GM21381 (cell line): ENCODE data around the gene SNX13.

Source experiments
- ATAC-seq: cut with Tn5 transposase; IDR thresholded peaks from one replicate; pipeline ENCODE4 v1.9.1; 2021; ENCODE audit warnings: mild to moderate bottlenecking, moderate library complexity; ENCODE audit not compliant: unreplicated experiment

Gene SNX13

DNA sequence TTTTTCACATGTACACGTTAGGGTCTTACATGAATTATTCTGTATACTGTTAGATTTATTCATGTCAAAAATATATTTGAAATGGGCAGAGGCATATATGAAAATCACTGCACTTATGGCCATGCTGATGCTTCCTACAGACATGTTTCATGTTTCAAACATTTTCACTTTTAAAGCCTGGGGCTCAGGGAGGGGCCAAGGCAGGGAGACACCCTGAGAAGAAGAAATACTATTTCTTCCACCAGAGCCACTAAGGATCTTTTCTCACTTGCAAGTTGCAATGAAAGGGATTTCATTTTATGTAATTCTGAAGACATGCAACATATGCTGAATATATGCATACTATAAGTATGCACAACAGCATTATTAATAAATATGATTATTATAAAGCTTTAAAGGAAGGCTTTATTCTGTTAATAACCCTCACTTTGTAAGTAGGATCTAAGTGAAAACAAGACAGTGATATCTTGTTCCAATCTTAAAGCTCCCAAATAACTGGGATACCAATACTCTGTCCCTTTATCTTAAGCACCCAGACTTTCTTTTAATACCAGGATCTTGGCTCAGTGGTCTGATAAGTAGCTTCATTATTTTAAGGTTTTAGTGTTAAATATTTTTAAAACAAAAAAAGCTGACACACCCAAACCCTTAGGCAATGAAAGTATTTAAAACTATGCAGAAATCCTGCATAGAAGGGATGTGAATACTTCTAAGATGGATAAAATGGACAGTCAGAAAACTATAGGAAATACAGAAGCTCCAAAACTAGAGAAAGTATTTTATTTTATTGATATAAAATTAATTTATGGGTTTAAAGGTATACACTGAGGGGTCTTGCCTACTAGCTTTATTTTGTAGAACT, 148.0 kb downstream of the SNX13 start:
- ATAC-seq = no peak

DNA sequence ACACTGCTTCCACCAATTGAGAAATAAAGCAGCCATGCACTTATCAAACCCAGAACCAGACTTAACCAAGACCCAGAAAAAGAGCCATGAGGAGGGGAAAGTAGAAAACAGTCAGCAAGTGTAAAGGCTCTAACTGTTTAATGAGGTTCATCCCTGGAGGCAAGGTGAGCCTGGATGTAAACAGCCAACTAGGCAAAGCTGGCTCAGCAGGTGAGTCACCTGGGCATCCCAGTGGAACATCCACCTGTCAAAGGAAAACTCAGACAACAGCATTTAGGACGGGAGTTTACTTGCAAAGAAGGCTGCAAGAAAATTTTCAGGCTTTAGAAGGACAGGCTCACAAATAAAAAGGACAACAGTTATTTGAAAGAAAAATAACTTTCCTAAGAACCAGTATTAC, 153.0 kb downstream of the SNX13 start:
- ATAC-seq = no peak

- ATAC-seq = no peak
Observed at GRCh38 chr7:17786314-17786852, 153.9 kb downstream of the SNX13 start.

DNA sequence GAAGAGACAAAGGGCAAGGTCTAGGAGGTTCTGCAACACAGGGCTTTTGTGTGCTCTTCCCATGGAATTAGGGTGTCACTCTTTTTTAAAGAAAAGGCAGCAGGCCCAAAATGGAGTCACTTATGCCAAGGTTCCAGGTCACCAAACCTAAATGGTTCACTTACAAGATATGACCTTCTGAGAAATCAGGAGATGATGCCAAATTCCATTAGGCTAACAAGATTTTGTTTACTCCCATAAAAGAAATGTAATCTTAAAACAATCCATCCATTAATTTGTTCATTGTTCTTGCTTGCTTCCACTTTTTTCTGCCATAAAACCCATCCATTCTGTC, 158.1 kb downstream of the SNX13 start:
- no peak for ATAC-seq

GRCh38 chr7:17781491-17782215, 158.6 kb downstream of the SNX13 start:
- ATAC-seq = no peak

DNA sequence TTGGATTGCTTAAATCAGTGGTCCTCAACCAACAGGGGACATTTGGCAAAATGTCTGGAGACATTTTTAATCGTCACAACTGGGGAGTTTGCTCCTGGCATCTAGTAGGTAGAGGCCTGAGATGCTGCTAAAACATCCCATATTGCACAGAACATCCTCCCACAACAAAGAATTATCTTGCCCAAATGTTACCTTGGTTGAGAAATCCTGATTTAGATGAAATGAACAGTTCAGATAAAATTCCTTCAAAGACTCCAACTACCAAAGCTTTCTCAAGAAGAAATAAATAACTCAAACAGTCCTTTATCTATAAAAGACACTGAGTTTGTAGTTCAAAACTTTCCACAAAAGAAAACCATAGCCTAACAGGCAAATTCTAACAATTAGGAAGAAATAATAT, 160.9 kb downstream of the SNX13 start:
- ATAC-seq = no peak

DNA sequence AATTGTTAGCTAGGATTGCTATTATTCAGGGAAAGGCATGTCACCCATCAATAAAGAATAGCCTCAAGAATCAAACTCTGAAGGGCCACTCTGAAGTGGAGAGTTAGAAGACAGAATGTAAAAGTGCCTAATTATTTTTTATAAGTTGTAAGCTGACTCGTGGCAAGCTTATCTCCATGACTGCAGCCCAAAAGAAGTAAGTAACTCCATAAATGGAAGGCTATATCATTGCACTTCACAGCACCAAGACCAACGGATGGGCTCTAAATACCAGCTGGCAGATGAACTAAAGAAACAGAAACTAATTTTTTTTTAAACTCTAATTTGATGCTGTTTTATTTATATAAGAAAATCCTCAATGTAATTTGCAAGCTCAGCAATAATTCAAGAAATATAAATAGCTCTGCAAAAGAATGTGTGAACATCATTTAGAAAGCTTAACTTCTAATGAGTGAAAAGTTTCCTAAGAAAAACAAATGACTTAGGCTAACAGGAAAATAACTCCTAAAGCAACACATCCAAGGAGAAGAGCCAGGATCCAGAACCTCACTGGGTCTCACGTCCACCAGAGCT, 165.5 kb downstream of the SNX13 start:
- no peak for ATAC-seq

- no peak for ATAC-seq
Observed at GRCh38 chr7:17774248-17774647, 166.0 kb downstream of the SNX13 start.

- no peak for ATAC-seq
Observed at GRCh38 chr7:17773289-17773626, 167.0 kb downstream of the SNX13 start.

GRCh38 chr7:17772581-17773288, 167.6 kb downstream of the SNX13 start:
- ATAC-seq = no peak

DNA sequence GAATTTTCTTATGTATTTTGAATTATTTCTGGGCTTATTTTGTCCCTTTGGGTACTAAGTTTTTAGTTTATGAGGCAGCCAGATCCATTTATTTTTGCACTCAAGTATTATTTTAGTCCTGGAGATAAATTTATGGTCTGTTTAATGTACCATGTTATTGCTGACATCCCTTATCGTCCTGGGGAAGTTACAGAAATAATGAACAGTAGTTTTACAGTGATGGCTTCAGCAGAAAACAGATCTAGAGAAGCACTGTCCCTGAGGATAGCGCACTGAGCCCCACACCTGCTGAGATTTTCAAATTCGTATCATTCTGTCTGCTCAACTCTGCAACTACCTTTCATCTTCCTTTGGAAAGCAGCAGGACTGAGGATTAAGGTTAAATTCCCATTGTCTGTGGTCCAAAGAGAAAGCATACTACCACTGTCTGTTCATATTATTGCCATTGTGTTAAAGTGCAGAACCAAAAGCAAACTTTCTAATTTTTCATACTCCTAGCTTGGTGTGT, 168.3 kb downstream of the SNX13 start:
- no peak for ATAC-seq

- no peak for ATAC-seq
Observed at GRCh38 chr7:17770710-17771375, 169.5 kb downstream of the SNX13 start.

GRCh38 chr7:17769918-17770317, 170.4 kb downstream of the SNX13 start:
- ATAC-seq = peak; percentile 64

- no peak for ATAC-seq
Observed at GRCh38 chr7:17758008-17758407, 182.3 kb downstream of the SNX13 start.

- ATAC-seq = no peak
Observed at GRCh38 chr7:17746020-17746530, 194.2 kb downstream of the SNX13 start.

GRCh38 chr7:17745610-17746009, 194.7 kb downstream of the SNX13 start:
- no peak for ATAC-seq

- ATAC-seq = no peak
Observed at GRCh38 chr7:17743316-17743715, 197.0 kb downstream of the SNX13 start.

DNA sequence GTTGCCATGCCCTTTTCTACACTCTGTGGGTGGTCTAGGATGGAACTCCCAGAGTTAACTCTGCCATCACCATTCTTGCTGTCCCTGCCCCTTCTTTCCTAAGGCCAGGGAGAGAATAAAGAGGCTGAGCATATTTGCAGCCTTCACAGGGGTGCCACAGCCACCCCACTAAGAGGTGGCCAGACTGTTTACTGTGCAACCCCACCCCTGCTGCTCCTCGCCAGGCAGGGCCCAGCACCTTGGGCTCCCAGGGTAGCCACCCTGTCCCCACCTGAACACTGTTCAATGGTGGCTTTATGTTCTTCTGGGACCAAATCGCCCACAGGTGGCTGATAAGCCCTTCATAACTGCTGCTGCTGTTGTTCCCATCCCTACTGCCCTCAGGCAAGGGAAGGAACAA, 198.9 kb downstream of the SNX13 start:
- no peak for ATAC-seq
